B cell (primary cell): ENCODE data around the gene MTX1.

ENCODE experiments used
- EZH2 ChIP-seq: IDR thresholded peaks from 2 replicates; pipeline ENCODE4 v1.6.1; 2012; ENCODE audit warnings: borderline replicate concordance, low read depth, mild to moderate bottlenecking, moderate library complexity, low read length; ENCODE audit not compliant: insufficient read depth, poor library complexity, severe bottlenecking
- TF ChIP-seq, protein P1 (sequence below): fragments of 200-600 bp; IDR thresholded peaks from one replicate; pipeline ENCODE4 v1.8.0; 2022; ENCODE audit warnings: antibody characterized with exemption, mild to moderate bottlenecking

DNA sequence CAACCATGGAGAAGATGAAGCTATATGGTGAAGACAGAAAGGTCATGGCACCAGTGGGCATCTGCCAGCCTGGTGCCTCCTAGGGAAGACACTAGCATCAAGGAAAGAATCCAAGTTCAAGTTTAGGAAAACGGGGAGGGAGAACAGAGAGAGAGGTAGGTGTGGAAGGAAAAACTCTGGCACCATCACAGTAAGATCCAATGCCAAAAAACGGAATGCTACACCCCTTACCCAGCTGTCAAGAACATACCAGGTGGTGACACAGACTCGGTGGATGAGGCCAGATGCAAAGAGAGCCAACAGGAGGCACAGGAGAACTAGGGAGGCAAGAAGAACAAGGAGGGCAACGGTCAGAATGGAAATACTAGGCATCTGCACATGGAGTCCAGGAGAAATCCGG lies 39.0 kb upstream of the MTX1 start:
- TF ChIP-seq, protein P1, sequence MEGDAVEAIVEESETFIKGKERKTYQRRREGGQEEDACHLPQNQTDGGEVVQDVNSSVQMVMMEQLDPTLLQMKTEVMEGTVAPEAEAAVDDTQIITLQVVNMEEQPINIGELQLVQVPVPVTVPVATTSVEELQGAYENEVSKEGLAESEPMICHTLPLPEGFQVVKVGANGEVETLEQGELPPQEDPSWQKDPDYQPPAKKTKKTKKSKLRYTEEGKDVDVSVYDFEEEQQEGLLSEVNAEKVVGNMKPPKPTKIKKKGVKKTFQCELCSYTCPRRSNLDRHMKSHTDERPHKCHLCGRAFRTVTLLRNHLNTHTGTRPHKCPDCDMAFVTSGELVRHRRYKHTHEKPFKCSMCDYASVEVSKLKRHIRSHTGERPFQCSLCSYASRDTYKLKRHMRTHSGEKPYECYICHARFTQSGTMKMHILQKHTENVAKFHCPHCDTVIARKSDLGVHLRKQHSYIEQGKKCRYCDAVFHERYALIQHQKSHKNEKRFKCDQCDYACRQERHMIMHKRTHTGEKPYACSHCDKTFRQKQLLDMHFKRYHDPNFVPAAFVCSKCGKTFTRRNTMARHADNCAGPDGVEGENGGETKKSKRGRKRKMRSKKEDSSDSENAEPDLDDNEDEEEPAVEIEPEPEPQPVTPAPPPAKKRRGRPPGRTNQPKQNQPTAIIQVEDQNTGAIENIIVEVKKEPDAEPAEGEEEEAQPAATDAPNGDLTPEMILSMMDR = no peak
- no peak for TF ChIP-seq EZH2
